Loucy (cell line): ENCODE data around the gene ZNF835.

ENCODE experiments used
- H2AFZ ChIP-seq: fragments of 200-600 bp; sonication (generic); 2 replicates; pipeline ENCODE4 v1.6.0; 2016; ENCODE audit warnings: antibody characterized with exemption, mild to moderate bottlenecking, low read length, moderate library complexity
- H3F3A ChIP-seq: fragments of 200-600 bp; 2 replicates; pipeline ENCODE4 v1.6.0; 2016; ENCODE audit warnings: antibody characterized with exemption, low read depth, mild to moderate bottlenecking
- H3K27me3 ChIP-seq: fragments of 200-600 bp; sonication (generic); 2 replicates; pipeline ENCODE4 v1.6.1; 2014; ENCODE audit warnings: low read length, mild to moderate bottlenecking; ENCODE audit not compliant: insufficient read depth, poor library complexity, severe bottlenecking
- H3K36me3 ChIP-seq: fragments of 200-600 bp; sonication (generic); 2 replicates; pipeline ENCODE4 v1.6.1; 2016; ENCODE audit warnings: low read length; ENCODE audit not compliant: insufficient read depth
- H3K4me1 ChIP-seq: fragments of 200-600 bp; sonication (generic); 2 replicates; pipeline ENCODE4 v1.5.1; 2014; ENCODE audit warnings: low read length, mild to moderate bottlenecking; ENCODE audit not compliant: insufficient read depth, poor library complexity, severe bottlenecking
- H3K4me2 ChIP-seq: fragments of 200-600 bp; sonication (generic); 2 replicates; pipeline ENCODE4 v1.6.0; 2014; ENCODE audit warnings: antibody characterized with exemption, low read length, low read depth, mild to moderate bottlenecking; ENCODE audit not compliant: poor library complexity, severe bottlenecking
- H3K4me3 ChIP-seq: fragments of 200-600 bp; sonication (generic); 2 replicates; pipeline ENCODE4 v1.5.1; 2014; ENCODE audit warnings: low read length, mild to moderate bottlenecking, mixed read lengths; ENCODE audit not compliant: poor library complexity, severe bottlenecking
- H3K79me2 ChIP-seq: fragments of 200-600 bp; sonication (generic); 2 replicates; pipeline ENCODE4 v1.6.1; 2014; ENCODE audit warnings: low read length; ENCODE audit not compliant: insufficient read depth
- H3K9ac ChIP-seq: fragments of 200-600 bp; sonication (generic); 2 replicates; pipeline ENCODE4 v1.6.0; 2014; ENCODE audit warnings: mild to moderate bottlenecking, low read depth, low read length, moderate library complexity; ENCODE audit not compliant: poor library complexity, severe bottlenecking
- H3K9me2 ChIP-seq: fragments of 200-600 bp; sonication (generic); replicated peaks from 2 replicates; pipeline ENCODE4 v1.6.1; 2016; ENCODE audit warnings: low read depth, low read length, mixed read lengths
- H3K9me3 ChIP-seq: fragments of 200-600 bp; sonication (generic); 2 replicates; pipeline ENCODE4 v1.6.1; 2014; ENCODE audit warnings: mild to moderate bottlenecking, antibody characterized with exemption, low read length, low read depth; ENCODE audit not compliant: insufficient read depth
- H4K20me1 ChIP-seq: fragments of 200-600 bp; sonication (generic); 2 replicates; pipeline ENCODE4 v1.6.0; 2014; ENCODE audit warnings: antibody characterized with exemption, low read length, mild to moderate bottlenecking; ENCODE audit not compliant: insufficient read depth, poor library complexity, severe bottlenecking
- CTCF ChIP-seq: fragments of 200-600 bp; sonication (generic); conservative IDR thresholded peaks from 2 replicates; pipeline ENCODE4 v1.5.1; 2014; ENCODE audit warnings: mild to moderate bottlenecking, antibody characterized with exemption, low read length
- EZH2phosphoT487 ChIP-seq: fragments of 200-600 bp; IDR thresholded peaks from 2 replicates; pipeline ENCODE4 v1.6.1; 2018; ENCODE audit warnings: antibody characterized with exemption, mild to moderate bottlenecking, moderate library complexity, borderline replicate concordance

ZNF835 gene

DNA sequence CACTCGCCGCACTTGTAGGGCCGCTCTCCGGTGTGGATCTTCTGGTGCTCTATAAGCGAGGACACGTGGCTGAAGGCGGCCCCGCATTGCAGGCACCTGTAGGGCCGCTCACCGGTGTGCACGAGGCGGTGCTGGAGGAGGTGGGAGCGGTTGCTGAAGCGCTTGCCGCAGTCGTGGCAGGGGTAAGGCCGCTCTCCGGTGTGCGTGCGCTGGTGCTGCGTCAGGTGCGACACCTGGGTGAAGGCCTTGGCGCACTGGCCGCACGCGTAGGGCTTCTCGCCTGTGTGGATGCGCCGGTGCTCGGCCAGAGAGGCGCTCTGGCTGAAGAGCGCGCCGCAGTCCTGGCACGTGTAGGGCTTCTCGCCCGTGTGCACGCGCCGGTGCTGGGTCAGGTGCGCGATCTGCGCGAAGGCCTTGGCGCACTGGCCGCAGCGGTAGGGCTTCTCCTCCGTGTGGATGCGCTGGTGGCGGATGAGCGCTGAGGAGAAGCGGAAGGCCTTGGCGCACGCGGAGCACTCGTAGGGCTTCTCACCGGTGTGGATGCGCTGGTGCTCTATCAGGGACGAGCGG is 7.5 kb downstream of the ZNF835 start:
- Histone ChIP-seq H3K36me3 (no peaks in the 10 kb centered on the region), H2AFZ (no peak overlapping the region), H3K27me3 (no peaks in the 10 kb centered on the region), H3K9ac (no peak overlapping the region), H3K4me3 (no peak overlapping the region), H3K9me3 (peaks cover 8% of the 10 kb centered on the region; the same call in 1 of the 2 replicates), H3K4me2 (no peak overlapping the region), H4K20me1 (no peaks in the 10 kb centered on the region), H3K9me2 (no peaks in the 10 kb centered on the region), H3F3A (no peaks in the 10 kb centered on the region), H3K4me1 (no peaks in the 10 kb centered on the region), H3K79me2 (no peaks in the 10 kb centered on the region)
- no peak for TF ChIP-seq CTCF
- TF ChIP-seq EZH2phosphoT487: no peak

- peaks cover 8% of the 10 kb centered on the region; the same call in 1 of the 2 replicates for H3K9me3 ChIP-seq
- TF ChIP-seq EZH2phosphoT487: no peak
- no peak for TF ChIP-seq CTCF
- H3K27me3 ChIP-seq: no peaks in the 10 kb centered on the region
- no peaks in the 10 kb centered on the region for H4K20me1 ChIP-seq
- no peaks in the 10 kb centered on the region for H3K9me2 ChIP-seq
- H3K9ac ChIP-seq: no peak overlapping the region
- H3K4me2 ChIP-seq: no peak overlapping the region
- H3F3A ChIP-seq: no peaks in the 10 kb centered on the region
- H3K4me1 ChIP-seq: no peaks in the 10 kb centered on the region
- H3K4me3 ChIP-seq: no peak overlapping the region
- no peaks in the 10 kb centered on the region for H3K79me2 ChIP-seq
- H2AFZ ChIP-seq: no peak overlapping the region
- no peaks in the 10 kb centered on the region for H3K36me3 ChIP-seq
Measured at GRCh38 chr19:56661248-56661647, 10.3 kb downstream of the ZNF835 start.

DNA sequence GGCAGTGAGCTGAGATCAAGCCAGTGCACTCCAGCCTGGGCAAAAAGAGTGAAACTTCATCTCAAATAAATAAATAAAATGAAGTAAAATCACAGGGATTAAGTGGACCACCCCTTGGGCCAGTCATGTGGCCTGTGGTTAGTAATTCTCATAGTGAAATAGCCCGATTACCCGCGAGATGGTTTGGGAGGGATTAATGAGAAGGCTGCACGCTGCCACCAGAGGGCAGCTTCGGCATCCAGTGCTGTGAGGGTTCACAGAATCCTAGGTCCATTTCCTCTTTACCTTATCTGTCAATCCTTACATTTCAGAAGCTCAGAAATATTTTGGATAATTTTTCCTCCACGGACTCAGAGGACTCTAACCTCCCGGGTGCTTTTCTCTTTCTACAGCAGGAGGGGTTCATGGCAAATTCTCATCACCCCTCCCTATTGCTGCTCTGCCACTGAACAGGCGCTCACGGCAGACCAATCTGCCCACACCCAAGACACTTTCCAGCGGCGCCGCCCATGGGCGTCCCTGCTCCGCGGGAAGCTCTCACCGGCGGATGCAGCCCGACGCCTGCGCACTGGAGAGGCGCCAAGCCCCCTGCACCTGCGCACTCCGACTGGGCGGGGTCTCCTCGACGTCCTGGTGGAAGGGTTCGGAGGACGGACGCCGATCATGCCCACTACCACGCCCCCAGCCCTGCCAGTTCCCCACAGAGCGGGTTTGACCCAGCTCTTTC is 11.0 kb downstream of the ZNF835 start:
- peaks cover 8% of the 10 kb centered on the region; the same call in 1 of the 2 replicates for H3K9me3 ChIP-seq
- TF ChIP-seq EZH2phosphoT487: no peak
- 0 out of 2 replicates have a peak, but pooled peaks have one; percentile 9 for TF ChIP-seq CTCF

More for the DNA sequence above, 11.0 kb downstream of the ZNF835 start:
- Histone ChIP-seq H3K9ac (no peak overlapping the region), H3K36me3 (no peaks in the 10 kb centered on the region), H3K4me1 (no peaks in the 10 kb centered on the region), H3K79me2 (no peaks in the 10 kb centered on the region), H3K9me2 (no peaks in the 10 kb centered on the region), H2AFZ (no peak overlapping the region), H4K20me1 (no peaks in the 10 kb centered on the region), H3K4me3 (no peak overlapping the region), H3K4me2 (no peak overlapping the region), H3F3A (no peaks in the 10 kb centered on the region), H3K27me3 (no peaks in the 10 kb centered on the region)
